ENCODE results near the gene RDH14.

DNA sequence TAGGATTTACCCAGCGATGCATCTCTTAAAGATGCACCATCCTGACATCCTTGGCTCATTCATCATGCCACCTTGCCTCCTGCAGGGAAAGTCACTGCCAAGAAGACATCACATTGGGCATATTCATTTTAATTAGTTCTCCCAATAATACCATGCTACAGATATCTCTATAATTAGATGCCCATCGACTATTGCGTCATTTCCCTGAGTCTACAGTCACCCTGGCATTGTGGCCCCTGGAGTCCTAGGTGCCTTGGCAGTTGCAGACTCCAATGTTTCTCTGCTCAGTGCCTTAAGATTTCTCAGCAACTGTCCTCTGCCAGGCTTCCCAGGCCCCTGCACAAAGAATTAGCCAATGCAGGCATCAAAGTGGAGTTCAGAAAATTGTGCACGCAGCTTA is 32.6 kb downstream of the RDH14 start:
- TF ChIP-seq, protein P1, sequence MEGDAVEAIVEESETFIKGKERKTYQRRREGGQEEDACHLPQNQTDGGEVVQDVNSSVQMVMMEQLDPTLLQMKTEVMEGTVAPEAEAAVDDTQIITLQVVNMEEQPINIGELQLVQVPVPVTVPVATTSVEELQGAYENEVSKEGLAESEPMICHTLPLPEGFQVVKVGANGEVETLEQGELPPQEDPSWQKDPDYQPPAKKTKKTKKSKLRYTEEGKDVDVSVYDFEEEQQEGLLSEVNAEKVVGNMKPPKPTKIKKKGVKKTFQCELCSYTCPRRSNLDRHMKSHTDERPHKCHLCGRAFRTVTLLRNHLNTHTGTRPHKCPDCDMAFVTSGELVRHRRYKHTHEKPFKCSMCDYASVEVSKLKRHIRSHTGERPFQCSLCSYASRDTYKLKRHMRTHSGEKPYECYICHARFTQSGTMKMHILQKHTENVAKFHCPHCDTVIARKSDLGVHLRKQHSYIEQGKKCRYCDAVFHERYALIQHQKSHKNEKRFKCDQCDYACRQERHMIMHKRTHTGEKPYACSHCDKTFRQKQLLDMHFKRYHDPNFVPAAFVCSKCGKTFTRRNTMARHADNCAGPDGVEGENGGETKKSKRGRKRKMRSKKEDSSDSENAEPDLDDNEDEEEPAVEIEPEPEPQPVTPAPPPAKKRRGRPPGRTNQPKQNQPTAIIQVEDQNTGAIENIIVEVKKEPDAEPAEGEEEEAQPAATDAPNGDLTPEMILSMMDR (IDR thresholded peaks at IDR 0.05; ENCODE audit: low read depth, low read length, poor library complexity, severe bottlenecking): no peak
- no peak for TF ChIP-seq EZH2phosphoT487 (IDR thresholded peaks at IDR 0.05; ENCODE audit: borderline replicate concordance, low read length)

All from DOHH2 (cell line).